ENCODE measurements around the gene ZBTB21. TPM values are rescaled to one million over a fixed set of nuclear protein-coding genes. Genes with fewer than 3 reads are reported as not detected.

Gene ZBTB21
- total RNA-seq, 1 donor from 2014 or later: 17.8 TPM

DNA sequence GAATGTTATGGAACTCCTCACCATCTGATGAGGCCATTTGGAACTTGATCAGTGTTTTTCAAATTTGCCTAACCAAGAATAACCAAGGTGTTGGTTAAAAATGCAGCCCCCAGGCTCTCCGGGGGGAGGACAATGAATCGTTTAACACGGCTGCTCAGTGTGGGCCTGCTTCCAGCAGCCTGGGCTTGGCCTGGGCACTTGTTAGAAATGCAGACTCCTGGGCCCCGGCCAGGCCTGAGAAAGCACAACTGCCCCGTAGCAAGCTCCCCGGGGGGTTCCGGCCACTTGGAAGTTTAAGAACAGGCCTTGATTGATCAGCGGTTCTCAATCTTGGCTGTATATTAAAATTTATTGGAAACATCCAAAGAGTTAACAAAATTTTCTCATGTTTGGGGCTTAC is 33.5 kb downstream of the ZBTB21 start:
- TF ChIP-seq, protein P1, sequence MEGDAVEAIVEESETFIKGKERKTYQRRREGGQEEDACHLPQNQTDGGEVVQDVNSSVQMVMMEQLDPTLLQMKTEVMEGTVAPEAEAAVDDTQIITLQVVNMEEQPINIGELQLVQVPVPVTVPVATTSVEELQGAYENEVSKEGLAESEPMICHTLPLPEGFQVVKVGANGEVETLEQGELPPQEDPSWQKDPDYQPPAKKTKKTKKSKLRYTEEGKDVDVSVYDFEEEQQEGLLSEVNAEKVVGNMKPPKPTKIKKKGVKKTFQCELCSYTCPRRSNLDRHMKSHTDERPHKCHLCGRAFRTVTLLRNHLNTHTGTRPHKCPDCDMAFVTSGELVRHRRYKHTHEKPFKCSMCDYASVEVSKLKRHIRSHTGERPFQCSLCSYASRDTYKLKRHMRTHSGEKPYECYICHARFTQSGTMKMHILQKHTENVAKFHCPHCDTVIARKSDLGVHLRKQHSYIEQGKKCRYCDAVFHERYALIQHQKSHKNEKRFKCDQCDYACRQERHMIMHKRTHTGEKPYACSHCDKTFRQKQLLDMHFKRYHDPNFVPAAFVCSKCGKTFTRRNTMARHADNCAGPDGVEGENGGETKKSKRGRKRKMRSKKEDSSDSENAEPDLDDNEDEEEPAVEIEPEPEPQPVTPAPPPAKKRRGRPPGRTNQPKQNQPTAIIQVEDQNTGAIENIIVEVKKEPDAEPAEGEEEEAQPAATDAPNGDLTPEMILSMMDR (IDR thresholded peaks at IDR 0.05): no peak
- intact Hi-C loops (cut with DNase I): no loop called here
- ATAC-seq: no peak

DNA sequence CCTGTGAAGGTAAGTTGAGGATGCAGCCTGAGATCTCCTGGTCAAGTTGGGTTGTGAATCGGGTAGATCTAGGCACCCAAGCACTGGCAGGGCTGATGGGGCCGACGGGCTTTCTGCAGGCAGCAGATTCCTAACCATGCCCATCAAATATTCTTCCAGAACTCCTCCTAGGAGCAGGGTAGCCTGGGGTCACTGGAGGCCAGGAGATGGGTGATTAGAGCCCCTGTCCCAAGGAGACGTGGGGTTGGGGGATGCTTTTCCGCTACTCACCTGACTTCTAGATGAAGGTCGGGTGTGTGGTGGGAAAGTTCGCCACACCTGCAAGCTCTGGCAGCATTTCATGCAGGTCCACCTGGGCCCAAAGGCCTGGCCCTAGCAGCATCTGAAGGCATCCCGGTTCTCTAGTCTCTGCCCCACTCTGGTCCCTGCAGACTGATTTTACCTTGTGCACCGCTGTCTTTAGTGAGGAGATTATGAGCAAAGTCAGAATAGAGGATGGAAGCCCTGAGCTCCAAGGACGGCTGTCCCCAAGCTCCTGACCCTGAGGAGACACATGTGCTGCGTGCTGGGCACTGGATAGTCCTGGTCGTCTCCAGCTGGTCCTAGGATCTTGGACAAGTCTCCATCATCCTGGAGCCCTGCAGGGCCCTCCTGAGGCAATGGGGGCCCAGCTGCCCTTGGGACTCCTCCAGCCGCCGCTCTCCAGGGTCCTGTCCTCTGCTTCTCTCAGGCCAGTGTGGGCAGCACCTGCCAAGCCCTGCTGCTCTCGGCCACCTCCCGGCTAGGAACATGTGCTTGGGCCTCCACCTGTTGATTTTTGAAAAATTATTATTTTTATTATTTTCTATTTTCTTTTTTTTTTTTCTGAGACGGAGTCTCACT is 34.5 kb downstream of the ZBTB21 start:
- intact Hi-C loops (cut with DNase I): no loop called here
- TF ChIP-seq, protein P1 (IDR thresholded peaks at IDR 0.05): no peak
- Histone ChIP-seq H3K4me1 (peaks cover 6% of the 10 kb centered on the region), H3K27ac (no peak overlapping the region), H3K9me3 (no peaks in the 10 kb centered on the region), H3K27me3 (no peaks in the 10 kb centered on the region), H3K4me3 (no peak overlapping the region), H3K36me3 (no peaks in the 10 kb centered on the region)
- no peak for DNase-seq
- ATAC-seq: no peak

More for the DNA sequence above, 33.5 kb downstream of the ZBTB21 start:
- H3K4me1 ChIP-seq: peaks cover 6% of the 10 kb centered on the region
- H3K36me3 ChIP-seq: no peaks in the 10 kb centered on the region
- no peaks in the 10 kb centered on the region for H3K9me3 ChIP-seq
- H3K27ac ChIP-seq: no peak overlapping the region
- H3K27me3 ChIP-seq: no peaks in the 10 kb centered on the region
- H3K4me3 ChIP-seq: no peak overlapping the region
- no peak for DNase-seq

DNA sequence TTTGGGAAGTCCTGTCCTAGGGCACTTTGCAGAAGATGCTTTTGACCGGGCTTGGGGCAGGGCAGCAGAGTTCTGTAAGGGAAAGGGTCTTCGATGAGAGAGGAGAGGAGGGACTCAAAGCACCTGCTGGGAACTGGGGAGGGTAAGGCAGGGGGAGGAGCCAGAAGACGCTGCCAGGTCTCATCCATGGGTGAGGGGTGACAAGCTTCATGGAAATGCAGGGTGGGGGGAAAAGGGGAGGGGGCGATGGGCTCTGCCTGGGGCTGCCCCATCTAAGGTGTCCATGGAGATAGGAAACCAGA is 35.5 kb downstream of the ZBTB21 start:
- H3K36me3 ChIP-seq: no peaks in the 10 kb centered on the region
- no peak overlapping the region for H3K4me3 ChIP-seq
- intact Hi-C loops (cut with DNase I): no loop called here
- ATAC-seq: no peak
- TF ChIP-seq, protein P1 (IDR thresholded peaks at IDR 0.05): no peak
- H3K9me3 ChIP-seq: no peaks in the 10 kb centered on the region
- no peaks in the 10 kb centered on the region for H3K27me3 ChIP-seq
- no peak overlapping the region for H3K27ac ChIP-seq
- no peak for DNase-seq
- peaks cover 6% of the 10 kb centered on the region for H3K4me1 ChIP-seq

DNA sequence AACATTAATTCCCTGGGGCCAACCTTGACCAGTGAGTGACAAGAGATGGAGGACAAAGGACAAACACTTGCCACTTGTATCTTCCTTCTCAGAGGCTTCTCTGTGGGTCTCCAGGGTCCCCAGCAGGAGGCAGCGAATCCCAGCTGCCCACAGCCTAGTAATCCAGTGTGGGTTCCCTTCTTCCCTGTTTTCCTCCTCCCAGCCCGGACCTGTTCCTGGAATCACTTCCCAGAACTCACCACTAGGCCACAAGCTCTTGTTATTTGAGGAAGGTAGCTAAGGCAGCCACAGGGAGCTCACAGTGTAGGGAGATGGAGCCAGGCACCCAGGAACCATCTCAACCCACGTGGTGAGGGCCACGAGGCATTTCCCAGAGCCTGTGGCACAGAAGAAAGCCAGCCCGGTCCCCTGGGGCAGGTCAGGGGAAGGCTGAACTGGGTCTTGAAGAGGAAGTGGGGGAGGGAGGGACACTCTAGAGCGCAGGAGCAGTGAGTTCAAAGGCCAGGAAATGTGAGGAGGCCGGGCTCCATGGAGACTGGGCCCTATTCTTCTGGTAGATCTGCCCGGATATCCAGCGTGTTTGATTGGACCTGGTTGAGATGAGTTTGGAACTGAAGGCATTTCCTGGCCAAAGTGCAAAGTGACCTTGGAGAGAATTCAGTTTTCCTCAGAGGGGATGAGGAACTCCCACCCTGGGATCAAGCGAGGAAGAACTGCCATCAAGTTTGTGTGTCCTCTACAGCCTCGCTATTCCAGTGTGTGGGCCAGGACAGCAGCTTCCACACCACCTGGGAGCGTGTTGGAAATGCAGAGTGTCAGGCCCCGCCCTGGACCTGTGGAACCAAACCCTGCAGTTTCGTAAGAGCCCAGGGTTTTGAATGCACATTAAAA is 36.1 kb downstream of the ZBTB21 start:
- H3K27ac ChIP-seq: no peak overlapping the region
- intact Hi-C loops (cut with DNase I): no loop called here
- H3K36me3 ChIP-seq: no peaks in the 10 kb centered on the region
- DNase-seq (no peak), ATAC-seq (peak; percentile 79)
- peaks cover 6% of the 10 kb centered on the region for H3K4me1 ChIP-seq
- no peaks in the 10 kb centered on the region for H3K9me3 ChIP-seq
- TF ChIP-seq, protein P1 (IDR thresholded peaks at IDR 0.05): peak; percentile 22
- H3K27me3 ChIP-seq: no peaks in the 10 kb centered on the region
- H3K4me3 ChIP-seq: no peak overlapping the region

DNA sequence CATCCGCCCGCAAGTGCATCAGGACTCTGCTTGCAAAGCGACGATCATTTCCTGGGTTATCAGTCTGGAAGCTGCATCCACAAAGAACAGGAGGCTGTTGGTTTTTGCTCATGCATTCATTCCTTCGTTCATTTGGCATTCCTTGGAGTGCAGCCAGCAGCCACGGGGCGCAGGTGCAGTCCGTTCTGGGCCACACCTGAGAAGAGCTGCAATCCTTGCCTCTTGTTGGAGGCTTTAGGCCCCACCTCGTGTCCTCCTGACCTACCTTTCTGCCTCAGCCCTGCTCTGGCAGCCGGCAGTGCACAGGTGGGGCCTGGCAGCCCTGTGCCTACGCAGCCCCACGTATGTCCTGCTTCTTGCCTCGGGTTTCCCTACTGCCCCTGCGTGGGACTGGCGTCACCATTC is 36.7 kb downstream of the ZBTB21 start:
- intact Hi-C loops (cut with DNase I): no loop called here
- H3K9me3 ChIP-seq: no peaks in the 10 kb centered on the region
- no peaks in the 10 kb centered on the region for H3K27me3 ChIP-seq
- ATAC-seq (peak; percentile 43), DNase-seq (peak; percentile 58)
- TF ChIP-seq, protein P1 (IDR thresholded peaks at IDR 0.05): no peak
- H3K4me3 ChIP-seq: no peak overlapping the region
- no peak overlapping the region for H3K27ac ChIP-seq
- H3K4me1 ChIP-seq: peaks cover 6% of the 10 kb centered on the region
- H3K36me3 ChIP-seq: no peaks in the 10 kb centered on the region

Data from upper lobe of right lung (tissue), 1 donor.